Calu3 (cell line): Measurements from ENCODE around the gene KCNK6. TPM values are rescaled to one million over a fixed set of nuclear protein-coding genes. Genes with fewer than 3 reads are reported as not detected.
A peak's percentile ranks its signal among the peaks of the same experiment; 100 is the strongest.

Experiments
- BruUV-seq: library from RNA; stranded (reverse); fragments of 400-500 nt; replicated peaks from 2 replicates; lab custom pipeline; 2021; lab: Mats Ljungman, UMichigan
- CTCF ChIA-PET: fragments of 300-600 bp; sonication (Branson Sonifier 250); formaldehyde crosslinking; loops from one replicate; lab custom pipeline; 2022; ENCODE audit warnings: antibody characterized with exemption; lab: Charles Lee
- DNase-seq: peaks from one replicate; pipeline ENCODE4 v3.0.0; 2022
- H3K27ac Mint-ChIP-seq: one replicate; pipeline ENCODE4 v1.8.0; 2022; ENCODE audit warnings: mixed read lengths; ENCODE audit not compliant: unreplicated experiment
- H3K27me3 Mint-ChIP-seq: one replicate; pipeline ENCODE4 v1.8.0; 2022; ENCODE audit warnings: mixed read lengths; ENCODE audit not compliant: unreplicated experiment
- H3K36me3 Mint-ChIP-seq: one replicate; pipeline ENCODE4 v1.8.0; 2022; ENCODE audit warnings: mild to moderate bottlenecking, moderate library complexity, mixed read lengths; ENCODE audit not compliant: insufficient read depth, unreplicated experiment
- H3K4me1 Mint-ChIP-seq: one replicate; pipeline ENCODE4 v1.8.0; 2022; ENCODE audit warnings: mild to moderate bottlenecking, low read depth, mixed read lengths; ENCODE audit not compliant: unreplicated experiment
- H3K4me3 Mint-ChIP-seq: one replicate; pipeline ENCODE4 v1.8.0; 2022; ENCODE audit warnings: mild to moderate bottlenecking, low read depth, moderate library complexity, mixed read lengths; ENCODE audit not compliant: unreplicated experiment
- H3K9me3 Mint-ChIP-seq: one replicate; pipeline ENCODE4 v1.8.0; 2022; ENCODE audit warnings: low read depth, mixed read lengths; ENCODE audit not compliant: unreplicated experiment
- intact Hi-C: fragments of 100-400 bp; cut with micrococcal nuclease; formaldehyde crosslinking; loops from one replicate; pipeline ENCODE4 v1.10.0; 2022; ENCODE audit not compliant: unreplicated experiment
- total RNA-seq: library from RNA; stranded (reverse); gene quantifications from 2 replicates; pipeline ENCODE4 v1.2.3, GENCODE V29; 2022
- TF ChIP-seq, protein P1 (sequence below): fragments of 200-600 bp; IDR thresholded peaks from one replicate; pipeline ENCODE4 v1.8.0; 2022; ENCODE audit warnings: antibody characterized with exemption; ENCODE audit not compliant: unreplicated experiment

Gene KCNK6
- total RNA-seq, 1 experiment from 2014 or later: 3.6 TPM

DNA sequence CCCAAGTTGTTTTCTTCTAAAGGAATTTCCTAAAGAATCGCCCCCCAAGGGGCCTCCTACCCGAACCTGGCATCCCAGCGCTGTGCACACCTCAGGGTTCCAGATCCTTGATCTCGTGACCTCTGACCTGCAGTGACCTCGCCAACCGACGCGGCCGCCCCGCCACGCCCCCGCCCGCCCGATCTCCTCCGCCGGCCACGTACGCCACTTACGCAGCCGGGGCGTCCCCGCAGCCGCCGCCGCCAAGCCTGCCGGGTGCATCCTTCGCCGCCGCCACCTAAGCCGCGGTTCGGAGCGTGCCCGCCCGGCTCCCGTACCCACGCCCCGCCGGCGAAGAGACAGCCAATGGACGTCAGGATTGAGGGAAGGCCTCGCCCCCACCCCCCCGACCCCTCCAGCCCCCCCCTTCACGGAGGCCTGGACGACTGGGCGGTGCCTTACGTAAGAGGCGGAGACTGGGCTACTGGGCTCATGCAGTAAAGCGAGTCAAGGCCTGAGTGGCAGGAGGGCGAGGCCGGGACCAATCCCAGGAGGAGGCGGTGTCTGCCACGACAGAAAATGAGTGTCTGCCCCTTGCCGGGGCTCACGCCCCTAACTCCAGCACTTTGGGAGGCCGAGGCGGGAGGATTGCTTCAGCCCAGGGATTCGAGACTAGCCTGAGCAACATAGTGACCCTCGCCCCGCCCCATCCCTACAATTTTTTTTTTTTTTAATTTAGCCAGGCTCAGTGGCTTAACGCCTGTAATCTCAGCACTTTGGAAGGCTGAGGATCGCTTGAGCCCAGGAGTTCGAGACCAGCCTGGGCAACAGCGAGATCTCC is 3.8 kb upstream of the KCNK6 start, which contains the start of gene YIF1B:
TSS of gene YIF1B (minus strand) at position 291 of the 820 bp plus-strand sequence. CDS start at position 261, 30 bp downstream.
- no TSS peak for BruUV-seq
- Mint-ChIP-seq H3K4me3 (peak within 1 kb of the TSS; percentile 75), H3K27me3 (peaks cover 38% of the 10 kb centered on the region), H3K27ac (peak within 1 kb of the TSS; percentile 79), H3K9me3 (no peaks in the 10 kb centered on the region), H3K4me1 (peaks cover 16% of the 10 kb centered on the region), H3K36me3 (peaks cover 41% of the 10 kb centered on the region)
- peak; percentile 98 for DNase-seq
- intact Hi-C loops: no loop called here
- TF ChIP-seq, protein P1, sequence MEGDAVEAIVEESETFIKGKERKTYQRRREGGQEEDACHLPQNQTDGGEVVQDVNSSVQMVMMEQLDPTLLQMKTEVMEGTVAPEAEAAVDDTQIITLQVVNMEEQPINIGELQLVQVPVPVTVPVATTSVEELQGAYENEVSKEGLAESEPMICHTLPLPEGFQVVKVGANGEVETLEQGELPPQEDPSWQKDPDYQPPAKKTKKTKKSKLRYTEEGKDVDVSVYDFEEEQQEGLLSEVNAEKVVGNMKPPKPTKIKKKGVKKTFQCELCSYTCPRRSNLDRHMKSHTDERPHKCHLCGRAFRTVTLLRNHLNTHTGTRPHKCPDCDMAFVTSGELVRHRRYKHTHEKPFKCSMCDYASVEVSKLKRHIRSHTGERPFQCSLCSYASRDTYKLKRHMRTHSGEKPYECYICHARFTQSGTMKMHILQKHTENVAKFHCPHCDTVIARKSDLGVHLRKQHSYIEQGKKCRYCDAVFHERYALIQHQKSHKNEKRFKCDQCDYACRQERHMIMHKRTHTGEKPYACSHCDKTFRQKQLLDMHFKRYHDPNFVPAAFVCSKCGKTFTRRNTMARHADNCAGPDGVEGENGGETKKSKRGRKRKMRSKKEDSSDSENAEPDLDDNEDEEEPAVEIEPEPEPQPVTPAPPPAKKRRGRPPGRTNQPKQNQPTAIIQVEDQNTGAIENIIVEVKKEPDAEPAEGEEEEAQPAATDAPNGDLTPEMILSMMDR: no peak
- CTCF ChIA-PET: interaction anchor here (0.7 kb wide), 1 partner anchor 27 kb away, joined by 3 read pairs; no protein-coding TSS in a partner anchor

- H3K27me3 Mint-ChIP-seq: peaks cover 45% of the 10 kb centered on the region
- CTCF ChIA-PET: no interaction called here
- H3K4me3 Mint-ChIP-seq: peak overlapping the region; percentile 75
- intact Hi-C loops: no loop called here
- H3K36me3 Mint-ChIP-seq: peaks cover 40% of the 10 kb centered on the region
- peaks cover 16% of the 10 kb centered on the region for H3K4me1 Mint-ChIP-seq
- TF ChIP-seq, protein P1: no peak
- BruUV-seq: no TSS peak
- no peaks in the 10 kb centered on the region for H3K9me3 Mint-ChIP-seq
- H3K27ac Mint-ChIP-seq: peak overlapping the region; percentile 79
- no peak for DNase-seq
Measured at GRCh38 chr19:38316477-38317067, 3.1 kb upstream of the KCNK6 start.

- Mint-ChIP-seq H3K9me3 (no peaks in the 10 kb centered on the region), H3K4me1 (peaks cover 16% of the 10 kb centered on the region), H3K4me3 (peak overlapping the region; percentile 75), H3K27me3 (peaks cover 47% of the 10 kb centered on the region), H3K36me3 (peaks cover 40% of the 10 kb centered on the region), H3K27ac (peak overlapping the region; percentile 67)
- TF ChIP-seq, protein P1: no peak
- intact Hi-C loops: no loop called here
- CTCF ChIA-PET: no interaction called here
- BruUV-seq: no TSS peak
- no peak for DNase-seq
Measured at GRCh38 chr19:38317104-38317612, 2.5 kb upstream of the KCNK6 start.

GRCh38 chr19:38318660-38319059 is 985 bp upstream of the KCNK6 start:
- Mint-ChIP-seq H3K9me3 (no peaks in the 10 kb centered on the region), H3K4me3 (no peak overlapping the region), H3K27me3 (peaks cover 47% of the 10 kb centered on the region), H3K4me1 (peaks cover 16% of the 10 kb centered on the region), H3K36me3 (peaks cover 40% of the 10 kb centered on the region), H3K27ac (no peak overlapping the region)
- BruUV-seq: no TSS peak
- TF ChIP-seq, protein P1: no peak
- intact Hi-C loops: no loop called here
- CTCF ChIA-PET: interaction anchor here (0.7 to 0.9 kb wide), 2 partner anchors 54 to 152 kb away, joined by 3 to 4 read pairs; partner anchors contain the start of gene SPINT2
- DNase-seq: no peak
